GM21717 (cell line): ENCODE results near the gene LRP6.
"Not testable (repeated sequence)": the region's sequence is repeated elsewhere in the genome, so short reads cannot be mapped to it uniquely, and the experiment has no call there.

Source experiments
- ATAC-seq: cut with Tn5 transposase; IDR thresholded peaks from one replicate; pipeline ENCODE4 v1.9.1; 2021; ENCODE audit warnings: mild to moderate bottlenecking, moderate library complexity; ENCODE audit not compliant: unreplicated experiment

The LRP6 gene

GRCh38 chr12:12127304-12127703 is 139.5 kb downstream of the LRP6 start:
- ATAC-seq: no peak

DNA sequence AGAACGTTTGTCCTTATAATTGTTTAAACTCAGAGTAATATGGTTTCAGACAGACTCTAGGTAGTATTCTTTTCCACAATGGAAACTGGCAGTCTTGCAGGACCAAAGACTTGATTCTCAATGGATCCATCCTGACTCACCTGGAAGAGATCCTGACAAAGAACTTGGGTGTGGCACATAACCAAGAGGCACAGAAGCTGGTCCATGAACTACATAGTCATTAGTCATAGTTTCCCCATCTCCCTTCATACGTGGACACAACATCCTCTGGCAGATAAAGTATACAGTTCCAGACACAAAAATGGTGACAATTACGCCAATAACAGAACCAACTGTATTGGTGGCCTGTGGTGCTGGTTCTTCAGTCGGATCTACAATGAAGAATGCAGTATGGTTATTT is 140.3 kb downstream of the LRP6 start:
- no peak for ATAC-seq

DNA sequence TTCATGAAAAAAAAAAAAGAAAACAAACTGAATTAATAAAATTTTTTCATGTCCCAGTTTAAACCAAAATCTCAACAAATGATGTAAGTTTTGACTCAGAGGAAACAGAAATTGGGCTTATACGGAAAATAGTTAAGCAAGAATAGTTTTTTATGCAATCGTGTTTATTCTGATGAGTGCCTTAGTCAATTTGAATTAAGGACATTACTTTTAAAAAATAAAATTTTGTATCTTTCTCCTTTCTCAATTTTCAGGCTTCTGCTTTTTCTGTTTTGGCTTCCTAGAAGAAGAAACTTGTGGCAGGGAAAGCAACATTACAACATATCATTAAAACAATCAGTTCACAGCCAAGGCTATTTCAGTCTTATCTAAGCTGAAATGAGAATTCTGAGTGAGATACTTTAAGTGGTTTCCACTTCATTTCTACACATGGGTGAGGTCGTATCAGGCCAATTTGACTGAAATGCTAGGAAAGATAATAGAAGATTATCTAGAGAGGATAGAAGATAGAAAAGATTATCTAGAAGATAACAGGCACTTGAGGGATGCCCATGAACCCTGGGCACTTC is 143.7 kb downstream of the LRP6 start:
- no peak for ATAC-seq

- ATAC-seq: no peak
These were observed 145.8 kb downstream of the LRP6 start for GRCh38 chr12:12121061-12121460.

DNA sequence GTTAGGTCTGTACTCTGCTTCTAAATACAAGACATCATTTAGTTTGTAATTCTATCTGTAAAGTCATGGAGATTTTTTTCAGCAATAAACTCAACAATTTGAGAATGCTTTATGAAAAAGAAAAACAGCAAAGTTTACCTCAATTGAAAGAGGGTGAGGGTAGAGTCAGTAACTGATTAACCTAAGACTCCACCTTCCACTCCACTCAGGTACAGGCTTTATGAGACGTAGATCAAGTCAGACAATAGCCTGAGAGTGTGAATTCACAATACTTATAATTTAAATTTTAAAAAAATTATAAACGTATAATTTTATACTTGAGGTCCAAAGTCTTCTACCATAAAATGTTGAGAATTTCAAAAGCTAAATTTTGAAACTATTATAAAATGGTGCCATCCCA is 150.2 kb downstream of the LRP6 start:
- no peak for ATAC-seq

DNA sequence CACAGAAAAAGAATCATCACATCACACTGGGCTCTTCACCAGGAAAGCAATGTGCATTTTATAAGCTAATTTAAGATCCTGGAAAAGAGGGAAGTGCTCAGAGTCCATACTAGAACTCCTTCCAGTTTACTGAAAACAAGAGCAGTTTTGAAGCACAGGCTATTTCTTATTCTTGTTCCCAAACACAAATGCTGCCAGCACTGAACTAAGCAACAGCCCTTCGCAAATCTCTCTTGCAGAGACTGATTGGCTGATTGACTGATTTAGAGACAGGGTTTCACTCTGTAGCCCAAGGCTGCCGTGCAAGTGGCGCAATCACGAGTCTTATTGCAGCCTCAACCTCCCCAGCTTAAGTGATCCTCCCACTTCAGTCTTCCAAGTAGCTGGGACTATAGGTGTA is 151.3 kb downstream of the LRP6 start:
- no peak for ATAC-seq

DNA sequence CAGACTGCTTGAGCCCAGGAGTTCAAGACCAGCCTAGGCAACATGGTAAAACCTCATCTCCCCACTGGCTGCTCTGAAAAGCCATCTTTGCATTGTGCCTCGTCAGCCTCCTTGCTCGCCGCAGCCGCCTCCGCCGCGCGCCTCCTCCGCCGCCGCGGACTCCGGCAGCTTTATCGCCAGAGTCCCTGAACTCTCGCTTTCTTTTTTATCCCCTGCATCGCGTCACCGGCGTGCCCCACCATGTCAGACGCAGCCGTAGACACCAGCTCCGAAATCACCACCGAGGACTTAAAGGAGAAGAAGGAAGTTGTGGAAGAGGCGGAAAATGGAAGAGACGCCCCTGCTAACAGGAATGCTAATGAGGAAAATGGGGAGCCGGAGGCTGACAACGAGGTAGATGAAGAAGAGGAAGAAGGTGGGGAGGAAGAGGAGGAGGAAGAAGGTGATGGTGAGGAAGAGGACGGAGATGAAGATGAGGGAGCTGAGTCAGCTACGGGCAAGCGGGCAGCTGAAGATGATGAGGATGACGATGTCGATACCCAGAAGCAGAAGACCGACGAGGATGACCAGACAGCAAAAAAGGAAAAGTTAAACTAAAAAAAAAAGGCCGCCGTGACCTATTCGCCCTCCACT is 155.8 kb downstream of the LRP6 start:
- ATAC-seq: not testable (repeated sequence)

GRCh38 chr12:12108441-12109058 is 158.3 kb downstream of the LRP6 start:
- no peak for ATAC-seq

- no peak for ATAC-seq
These were observed 159.2 kb downstream of the LRP6 start for GRCh38 chr12:12107678-12108077.

DNA sequence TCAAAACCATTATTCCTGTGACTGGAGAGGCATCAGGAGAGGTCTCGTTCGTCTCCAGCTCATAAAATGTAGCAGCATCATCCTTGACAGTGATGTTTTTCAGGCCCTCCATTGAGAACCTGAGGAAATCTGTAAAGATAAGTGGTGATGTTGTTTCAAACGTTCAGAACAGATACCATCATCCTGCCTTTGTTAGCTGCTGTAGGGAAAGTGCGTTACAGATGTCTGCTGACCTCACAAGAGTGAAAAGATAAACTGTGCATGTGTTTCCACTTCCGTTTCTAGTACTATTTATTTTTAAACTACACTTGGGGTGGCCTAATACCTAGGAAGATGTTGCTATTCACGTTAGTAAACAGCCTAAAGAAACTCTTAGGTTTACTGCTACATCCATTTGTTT is 167.7 kb downstream of the LRP6 start:
- no peak for ATAC-seq

- ATAC-seq: no peak
These were observed 168.2 kb downstream of the LRP6 start for GRCh38 chr12:12098691-12099015.

DNA sequence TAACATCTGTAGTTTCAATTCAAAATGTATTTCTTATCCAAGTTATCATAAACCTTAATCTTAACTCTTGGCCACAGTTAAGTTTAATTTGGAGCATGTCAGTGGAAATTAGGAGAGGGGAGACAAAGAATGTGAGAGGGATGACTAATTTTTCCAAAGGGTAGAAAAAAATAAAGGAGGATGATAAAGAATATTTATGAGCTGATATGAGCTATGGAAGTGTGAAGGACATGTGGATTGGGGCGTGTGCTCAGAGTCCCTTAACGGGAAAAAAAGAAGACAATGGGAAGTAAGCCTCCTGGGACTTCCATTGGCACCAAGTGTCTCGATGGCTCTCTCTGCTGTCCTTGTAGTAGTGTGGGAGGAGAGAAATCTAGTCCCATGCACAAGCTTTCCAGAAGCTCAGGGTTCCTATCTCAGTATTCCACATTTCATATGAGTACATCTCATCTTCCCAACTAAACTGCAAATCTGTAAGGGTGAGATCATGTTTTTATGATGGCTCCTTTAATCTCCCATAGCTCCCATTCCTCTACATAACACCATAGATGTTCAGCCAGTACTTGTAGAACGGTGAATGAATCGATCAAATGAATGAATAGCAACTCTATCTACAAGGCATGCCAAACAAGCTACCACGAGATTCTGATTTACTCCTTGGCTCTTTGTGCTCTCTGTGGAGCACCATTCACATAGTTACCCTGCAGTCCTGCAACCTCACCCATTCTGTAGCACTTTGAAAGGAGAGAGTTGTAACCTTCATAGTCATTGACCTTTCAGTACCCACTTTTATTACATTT is 168.8 kb downstream of the LRP6 start:
- no peak for ATAC-seq

- no peak for ATAC-seq
These were observed 171.8 kb downstream of the LRP6 start for GRCh38 chr12:12095021-12095420.

- ATAC-seq: no peak
These were observed 172.4 kb downstream of the LRP6 start for GRCh38 chr12:12094481-12094880.

DNA sequence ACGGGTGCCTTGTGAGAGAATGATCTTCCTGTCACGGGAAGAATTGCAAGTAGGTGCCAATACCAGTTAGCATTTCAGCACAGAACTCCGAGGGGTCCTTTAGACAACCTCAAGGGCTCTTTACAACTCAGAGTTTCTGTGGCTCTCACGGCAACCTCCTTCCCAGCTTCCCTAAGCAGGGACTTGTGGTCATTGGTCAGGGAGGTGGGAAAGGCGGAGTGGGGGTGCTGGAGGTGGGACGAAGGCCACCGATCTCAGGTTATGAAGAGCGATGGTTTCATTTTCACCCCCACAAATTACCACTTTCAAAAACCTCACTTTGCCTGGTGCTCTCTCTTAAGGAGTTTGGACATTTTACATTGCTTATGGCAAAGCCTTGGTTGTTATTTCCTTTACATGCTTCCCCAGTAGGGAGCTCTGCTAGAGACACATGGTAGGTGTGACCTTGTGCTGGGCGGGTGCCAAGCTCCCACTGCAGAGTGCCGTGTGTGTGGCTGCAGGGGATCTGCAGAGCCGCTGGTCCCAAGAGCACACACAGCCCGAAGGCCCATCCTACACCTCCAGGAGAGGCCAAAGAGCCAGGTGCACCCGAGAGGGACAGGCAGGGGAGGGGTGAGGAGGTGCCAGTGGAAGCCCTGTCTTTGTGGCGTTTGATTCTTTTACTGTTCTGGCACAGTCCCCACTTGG is 174.7 kb downstream of the LRP6 start:
- ATAC-seq: no peak

- no peak for ATAC-seq
These were observed 175.8 kb downstream of the LRP6 start for GRCh38 chr12:12091071-12091470.

DNA sequence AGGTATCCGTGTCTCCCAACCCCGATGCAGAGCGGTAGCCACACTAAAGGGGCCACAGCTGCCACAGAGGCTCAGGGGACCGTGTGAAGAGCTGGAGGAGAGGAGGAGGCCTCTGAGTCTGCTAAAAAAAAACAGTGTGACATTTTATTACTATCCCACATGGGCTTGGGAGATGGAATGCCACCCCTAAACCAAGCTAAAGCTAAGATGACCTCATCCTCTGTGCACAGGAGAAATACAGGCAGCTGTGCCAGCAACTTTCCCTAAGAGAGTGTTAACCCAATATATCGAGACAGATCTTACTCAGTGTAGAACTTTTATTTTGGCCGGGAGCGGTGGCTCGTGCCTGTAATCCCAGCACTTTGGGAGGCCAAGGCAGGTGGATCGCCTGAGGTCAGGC is 178.1 kb downstream of the LRP6 start:
- no peak for ATAC-seq

GRCh38 chr12:12088147-12088546 is 178.7 kb downstream of the LRP6 start:
- ATAC-seq: no peak

DNA sequence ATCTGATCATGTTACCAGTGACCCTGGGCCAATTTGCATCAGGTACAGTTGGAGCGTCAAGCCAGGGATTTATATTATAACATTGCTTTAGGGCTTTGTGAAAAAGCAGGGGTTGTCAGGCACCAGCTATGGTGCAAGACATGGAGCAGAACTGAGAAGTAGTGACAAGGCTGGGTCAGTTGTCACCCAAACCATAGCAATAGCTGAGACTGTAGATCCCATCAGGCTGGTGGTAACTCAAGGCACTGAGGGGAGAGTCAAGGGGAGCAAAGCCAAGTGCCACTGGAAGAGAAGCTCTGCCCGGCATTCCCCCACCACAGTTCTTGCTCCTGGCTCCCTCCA is 179.2 kb downstream of the LRP6 start:
- ATAC-seq: no peak

DNA sequence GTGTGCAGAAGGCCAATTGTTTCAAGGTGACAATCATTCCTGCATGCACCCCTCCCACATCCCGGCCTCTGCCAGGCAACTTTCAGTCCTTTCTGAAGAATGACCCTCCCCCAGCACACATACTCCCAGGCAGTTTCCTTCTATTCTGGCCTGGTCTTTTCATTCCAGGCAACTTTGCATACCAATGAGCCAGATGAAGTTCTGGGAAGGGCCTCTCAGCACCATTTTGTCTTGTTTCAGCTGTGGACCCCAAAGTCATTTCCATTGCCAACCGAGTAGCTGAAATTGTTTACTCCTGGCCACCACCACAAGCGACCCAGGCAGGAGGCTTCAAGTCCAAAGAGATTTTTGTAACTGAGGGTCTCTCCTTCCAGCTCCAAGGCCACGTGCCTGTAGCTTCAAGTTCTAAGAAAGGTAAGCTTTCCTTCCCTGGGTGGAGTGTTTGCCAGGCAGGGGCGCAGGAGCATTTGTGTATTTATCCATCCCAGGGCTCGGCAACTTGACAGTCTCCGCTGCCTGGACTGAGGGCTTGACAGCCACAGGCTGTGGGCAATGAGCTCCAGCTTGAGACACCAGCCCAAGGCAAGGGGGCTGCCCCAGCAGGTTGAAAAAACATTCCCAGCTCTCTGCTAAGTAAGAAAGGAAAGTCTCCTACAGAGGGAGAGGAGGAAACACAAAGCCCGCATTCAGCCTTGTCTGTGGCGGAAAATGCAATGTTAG is 179.7 kb downstream of the LRP6 start:
- ATAC-seq: no peak

DNA sequence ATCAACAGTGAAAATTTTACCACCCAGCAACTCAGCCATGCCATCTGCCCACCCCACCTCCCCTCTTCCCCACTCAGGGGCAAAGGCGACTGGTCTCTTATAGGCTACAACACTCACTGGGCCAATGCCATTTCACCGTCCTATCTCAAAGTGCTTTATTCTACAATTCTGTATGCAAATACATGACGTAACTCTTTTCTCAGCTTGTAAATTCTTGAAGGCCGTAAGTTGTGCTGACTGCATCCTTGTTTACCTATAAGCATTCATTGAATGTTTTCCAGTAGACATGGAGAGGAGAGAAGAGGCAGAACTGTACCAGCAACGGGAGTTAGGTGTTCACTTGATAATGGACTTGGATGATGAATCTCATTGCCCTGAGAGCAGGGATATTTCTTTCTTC is 180.5 kb downstream of the LRP6 start:
- ATAC-seq: no peak
